GM12878 (cell line): ENCODE measurements around the gene SNAI3. TPM values are rescaled to one million over a fixed set of nuclear protein-coding genes. Genes with fewer than 3 reads are reported as not detected.

ENCODE experiments used
- ASH2L ChIP-seq: fragments of 300-600, 200-600 bp; sonication (generic); IDR thresholded peaks from 2 replicates; pipeline ENCODE4 v1.6.1; 2017; ENCODE audit warnings: low read depth, mild to moderate bottlenecking, borderline replicate concordance
- ATF2 ChIP-seq: IDR thresholded peaks from 2 replicates; pipeline ENCODE4 v1.6.1; 2012; ENCODE audit warnings: low read length, inconsistent platforms
- BACH1 ChIP-seq: fragments of 450-650 bp; IDR thresholded peaks from 2 replicates; pipeline ENCODE4 v1.6.1; 2017; ENCODE audit warnings: mild to moderate bottlenecking, borderline replicate concordance
- BCL11A ChIP-seq: IDR thresholded peaks from 2 replicates; pipeline ENCODE4 v1.6.1; 2011; ENCODE audit warnings: low read depth, low read length
- BHLHE40 ChIP-seq, 2 experiments: fragments of 450-650 bp in 1 of 2; IDR thresholded peaks; 2 replicates each; pipeline ENCODE4 v1.6.1; 2011 to 2017; ENCODE audit warnings: low read depth in 2 of 2, borderline replicate concordance in 1 of 2, improper control_type of control experiment in 1 of 2, low read length in 1 of 2, mild to moderate bottlenecking in 1 of 2
- CBX5 ChIP-seq: sonication (generic); IDR thresholded peaks from 2 replicates; pipeline ENCODE4 v1.6.1; 2016; ENCODE audit warnings: low read depth, moderate library complexity, mild to moderate bottlenecking, inconsistent platforms
- CEBPB ChIP-seq, 2 experiments: fragments of 150-350 bp in 1 of 2; IDR thresholded peaks; 2 replicates each; pipeline ENCODE4 v1.6.1; 2012 to 2014; ENCODE audit warnings: low read depth in 2 of 2, low read length in 2 of 2, borderline replicate concordance in 1 of 2, inconsistent platforms in 1 of 2
- EGR1 ChIP-seq, 2 experiments: IDR thresholded peaks; 1 replicate in 1 of 2; 2 replicates in 1 of 2; pipeline ENCODE4 v1.6.1; 2011 to 2012; ENCODE audit warnings: low read depth in 2 of 2, low read length in 2 of 2, borderline replicate concordance in 1 of 2, mild to moderate bottlenecking in 1 of 2, moderate library complexity in 1 of 2
- FOS ChIP-seq: IDR thresholded peaks from 3 replicates; pipeline ENCODE4 v1.6.1; 2011; ENCODE audit warnings: borderline replicate concordance; ENCODE audit not compliant: insufficient read length; ENCODE audit errors: extremely low read depth
- HDGF ChIP-seq: fragments of 450-650 bp; IDR thresholded peaks from 2 replicates; pipeline ENCODE4 v1.6.1; 2016; ENCODE audit warnings: antibody characterized with exemption
- JUNB ChIP-seq: IDR thresholded peaks from 2 replicates; pipeline ENCODE4 v1.6.1; 2016; ENCODE audit warnings: antibody characterized with exemption, mild to moderate bottlenecking
- JUND ChIP-seq: IDR thresholded peaks from 2 replicates; pipeline ENCODE4 v1.6.1; 2012; ENCODE audit warnings: low read depth, mild to moderate bottlenecking, low read length, improper control_type of control experiment, moderate library complexity
- NFYA ChIP-seq: IDR thresholded peaks from 2 replicates; pipeline ENCODE4 v1.6.1; 2011; ENCODE audit warnings: low read depth, mild to moderate bottlenecking, low read length, improper control_type of control experiment, borderline replicate concordance
- NRF1 ChIP-seq: conservative IDR thresholded peaks from 2 replicates; pipeline ENCODE4 v1.6.1; 2011; ENCODE audit warnings: mild to moderate bottlenecking, low read depth, low read length, improper control_type of control experiment
- PAX8 ChIP-seq: fragments of 450-650 bp; IDR thresholded peaks from 2 replicates; pipeline ENCODE4 v1.6.1; 2017; ENCODE audit warnings: mild to moderate bottlenecking, moderate library complexity
- POLR2A ChIP-seq: IDR thresholded peaks from 2 replicates; pipeline ENCODE4 v1.6.1; 2011; ENCODE audit warnings: low read depth, mild to moderate bottlenecking, low read length
- RFX5 ChIP-seq: IDR thresholded peaks from 2 replicates; pipeline ENCODE4 v1.6.1; 2011; ENCODE audit warnings: low read depth, low read length, improper control_type of control experiment
- SIN3A ChIP-seq: IDR thresholded peaks from 2 replicates; pipeline ENCODE4 v1.6.1; 2012; ENCODE audit warnings: low read depth, low read length, improper control_type of control experiment
- SMARCA5 ChIP-seq: fragments of 450-650 bp; IDR thresholded peaks from 2 replicates; pipeline ENCODE4 v1.6.1; 2017; ENCODE audit warnings: mild to moderate bottlenecking
- SUZ12 ChIP-seq: fragments of 200-600 bp; sonication (generic); IDR thresholded peaks from one replicate; pipeline ENCODE4 v1.6.1; 2018; ENCODE audit warnings: antibody characterized with exemption, mild to moderate bottlenecking; ENCODE audit not compliant: unreplicated experiment
- ZNF217 ChIP-seq: fragments of 450-650 bp; IDR thresholded peaks from 2 replicates; pipeline ENCODE4 v1.6.1; 2017; ENCODE audit warnings: antibody characterized with exemption, mild to moderate bottlenecking
- polyA plus RNA-seq, 11 experiments: library from polyadenylated mRNA; depleted of rRNA in 4 of 11; unstranded in 6 of 11; stranded (reverse) in 5 of 11; fragments of >200 nt; fragmentation: Nextera tagmentation in 4 of 11; fragmentation: Illumina TruSeq in 1 of 11; extraction: Ambion mirVana in 4 of 11; extraction: Trizol in 1 of 11; gene quantifications; 1 replicate in 1 of 11; 2 replicates in 10 of 11; pipeline versions ENCODE4 v1.2.1 to v1.2.3, GENCODE V29; 2011 to 2016; ENCODE audit warnings: inconsistent platforms in 2 of 11, missing spikeins in 2 of 11, low read depth in 1 of 11
- total RNA-seq, 4 experiments: library from RNA; depleted of rRNA in 3 of 4; stranded (reverse); fragments of >200 nt in 3 of 4; fragmentation: Illumina TruSeq in 1 of 4; extraction: Trizol in 1 of 4; gene quantifications; 2 replicates each; pipeline versions ENCODE4 v1.2.1 to v1.2.3, GENCODE V29; 2013 to 2021
- TF ChIP-seq, protein P1 (sequence below): fragments of 450-650 bp; IDR thresholded peaks from 2 replicates; pipeline ENCODE4 v1.6.1; 2017; ENCODE audit warnings: mild to moderate bottlenecking
- TF ChIP-seq, protein P2 (sequence below): fragments of 450-650 bp; IDR thresholded peaks from 2 replicates; pipeline ENCODE4 v1.6.1; 2018; ENCODE audit warnings: mild to moderate bottlenecking, low read depth, moderate library complexity; ENCODE audit not compliant: partially characterized antibody
- TF ChIP-seq, protein P3 (sequence below): fragments of 450-650 bp; IDR thresholded peaks from 2 replicates; pipeline ENCODE4 v1.6.1; 2016; ENCODE audit warnings: mild to moderate bottlenecking

SNAI3 gene
- total and polyA plus RNA-seq, 10 of the 15 experiments (the other 5 are each of a cell fraction or from before 2014, with no cell fraction given) = 0.21 to 7.4 (median 3.0) TPM

DNA sequence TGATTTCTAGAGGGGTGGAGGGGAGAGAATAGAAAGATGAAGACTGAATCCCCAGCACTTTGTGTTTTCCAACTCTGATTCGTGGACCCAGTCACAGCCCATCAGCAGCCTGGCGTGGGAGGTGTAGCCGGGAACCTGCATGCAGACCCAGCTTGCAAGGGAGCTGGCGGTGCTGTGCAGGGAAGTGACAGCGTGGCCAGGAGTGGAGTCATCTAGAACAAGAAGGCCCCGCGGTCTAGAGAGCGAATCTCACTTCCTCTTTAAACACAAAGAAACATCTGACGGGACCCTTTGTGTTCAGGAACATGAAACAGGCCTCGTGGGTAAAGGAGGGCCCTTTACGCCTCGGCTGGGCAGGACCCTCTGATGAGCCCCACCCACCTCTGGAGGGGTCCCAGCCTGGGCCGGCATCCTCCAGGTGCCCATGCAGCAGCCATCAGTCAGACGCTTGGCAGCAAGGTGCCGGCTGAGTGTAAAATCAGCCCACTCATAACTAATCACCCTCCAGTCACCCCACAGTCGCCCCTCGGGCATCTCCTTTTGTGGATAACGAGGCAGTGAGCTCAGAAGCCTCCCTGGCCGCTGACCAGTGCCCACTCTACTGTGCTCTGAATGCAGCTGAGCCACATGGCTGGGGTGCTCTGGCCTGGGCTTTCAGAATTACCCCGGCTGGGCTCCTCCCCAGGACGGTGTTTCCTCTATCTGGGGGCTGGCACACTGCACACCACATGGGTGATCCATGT, 4.4 kb downstream of the SNAI3 start (continued):
- TF ChIP-seq NRF1 (no peak), CBX5 (no peak), RFX5 (no peak), BACH1 (peak; percentile 96), EGR1 (IDR thresholded peaks at IDR 0.05; ENCODE audit: borderline replicate concordance in 1 of 2, low read depth in 2 of 2, low read length in 2 of 2) (peak in 1 of 2 experiments; percentile 85; a peak in 2 of 3 replicates), JUNB (peak; percentile 2; the same call in 1 of the 2 replicates), ZNF217 (peak; percentile 66; the same call in 1 of the 2 replicates), BHLHE40 (IDR thresholded peaks at IDR 0.05; ENCODE audit: borderline replicate concordance in 1 of 2, low read depth in 2 of 2, low read length in 1 of 2) (peak; percentile 65 to 67; a peak in 3 of 4 replicates), CEBPB (IDR thresholded peaks at IDR 0.05; ENCODE audit: borderline replicate concordance in 1 of 2, low read depth in 2 of 2, low read length in 2 of 2) (no peak), SMARCA5 (no peak; the same call in 1 of the 2 replicates), BCL11A (0 out of 2 replicates have a peak, but pooled peaks have one; percentile 18), JUND (0 out of 2 replicates have a peak, but pooled peaks have one; percentile 31), SUZ12 (no peak), ATF2 (no peak), NFYA (no peak), FOS (no peak), ASH2L (no peak), POLR2A (peak; percentile 78), PAX8 (no peak), SIN3A (peak; percentile 93), HDGF (peak; percentile 55; the same call in 1 of the 2 replicates)
- TF ChIP-seq, protein P1, sequence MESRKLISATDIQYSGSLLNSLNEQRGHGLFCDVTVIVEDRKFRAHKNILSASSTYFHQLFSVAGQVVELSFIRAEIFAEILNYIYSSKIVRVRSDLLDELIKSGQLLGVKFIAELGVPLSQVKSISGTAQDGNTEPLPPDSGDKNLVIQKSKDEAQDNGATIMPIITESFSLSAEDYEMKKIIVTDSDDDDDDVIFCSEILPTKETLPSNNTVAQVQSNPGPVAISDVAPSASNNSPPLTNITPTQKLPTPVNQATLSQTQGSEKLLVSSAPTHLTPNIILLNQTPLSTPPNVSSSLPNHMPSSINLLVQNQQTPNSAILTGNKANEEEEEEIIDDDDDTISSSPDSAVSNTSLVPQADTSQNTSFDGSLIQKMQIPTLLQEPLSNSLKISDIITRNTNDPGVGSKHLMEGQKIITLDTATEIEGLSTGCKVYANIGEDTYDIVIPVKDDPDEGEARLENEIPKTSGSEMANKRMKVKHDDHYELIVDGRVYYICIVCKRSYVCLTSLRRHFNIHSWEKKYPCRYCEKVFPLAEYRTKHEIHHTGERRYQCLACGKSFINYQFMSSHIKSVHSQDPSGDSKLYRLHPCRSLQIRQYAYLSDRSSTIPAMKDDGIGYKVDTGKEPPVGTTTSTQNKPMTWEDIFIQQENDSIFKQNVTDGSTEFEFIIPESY = no peak
- TF ChIP-seq, protein P2, sequence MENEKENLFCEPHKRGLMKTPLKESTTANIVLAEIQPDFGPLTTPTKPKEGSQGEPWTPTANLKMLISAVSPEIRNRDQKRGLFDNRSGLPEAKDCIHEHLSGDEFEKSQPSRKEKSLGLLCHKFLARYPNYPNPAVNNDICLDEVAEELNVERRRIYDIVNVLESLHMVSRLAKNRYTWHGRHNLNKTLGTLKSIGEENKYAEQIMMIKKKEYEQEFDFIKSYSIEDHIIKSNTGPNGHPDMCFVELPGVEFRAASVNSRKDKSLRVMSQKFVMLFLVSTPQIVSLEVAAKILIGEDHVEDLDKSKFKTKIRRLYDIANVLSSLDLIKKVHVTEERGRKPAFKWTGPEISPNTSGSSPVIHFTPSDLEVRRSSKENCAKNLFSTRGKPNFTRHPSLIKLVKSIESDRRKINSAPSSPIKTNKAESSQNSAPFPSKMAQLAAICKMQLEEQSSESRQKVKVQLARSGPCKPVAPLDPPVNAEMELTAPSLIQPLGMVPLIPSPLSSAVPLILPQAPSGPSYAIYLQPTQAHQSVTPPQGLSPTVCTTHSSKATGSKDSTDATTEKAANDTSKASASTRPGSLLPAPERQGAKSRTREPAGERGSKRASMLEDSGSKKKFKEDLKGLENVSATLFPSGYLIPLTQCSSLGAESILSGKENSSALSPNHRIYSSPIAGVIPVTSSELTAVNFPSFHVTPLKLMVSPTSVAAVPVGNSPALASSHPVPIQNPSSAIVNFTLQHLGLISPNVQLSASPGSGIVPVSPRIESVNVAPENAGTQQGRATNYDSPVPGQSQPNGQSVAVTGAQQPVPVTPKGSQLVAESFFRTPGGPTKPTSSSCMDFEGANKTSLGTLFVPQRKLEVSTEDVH = no peak
- TF ChIP-seq, protein P3, sequence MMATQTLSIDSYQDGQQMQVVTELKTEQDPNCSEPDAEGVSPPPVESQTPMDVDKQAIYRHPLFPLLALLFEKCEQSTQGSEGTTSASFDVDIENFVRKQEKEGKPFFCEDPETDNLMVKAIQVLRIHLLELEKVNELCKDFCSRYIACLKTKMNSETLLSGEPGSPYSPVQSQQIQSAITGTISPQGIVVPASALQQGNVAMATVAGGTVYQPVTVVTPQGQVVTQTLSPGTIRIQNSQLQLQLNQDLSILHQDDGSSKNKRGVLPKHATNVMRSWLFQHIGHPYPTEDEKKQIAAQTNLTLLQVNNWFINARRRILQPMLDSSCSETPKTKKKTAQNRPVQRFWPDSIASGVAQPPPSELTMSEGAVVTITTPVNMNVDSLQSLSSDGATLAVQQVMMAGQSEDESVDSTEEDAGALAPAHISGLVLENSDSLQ = 0 out of 2 replicates have a peak, but pooled peaks have one; percentile 45
